GM23248 (cell line): Measurements from ENCODE around the gene SLC13A3. TPM values are rescaled to one million over a fixed set of nuclear protein-coding genes. Genes with fewer than 3 reads are reported as not detected.

ENCODE experiments used
- DNase-seq: peaks from one replicate; pipeline ENCODE4 v3.0.0-alpha.2; 2015
- H2AFZ ChIP-seq: fragments of 200-600 bp; sonication (generic); 2 replicates; pipeline ENCODE4 v1.6.1; 2016; ENCODE audit warnings: antibody characterized with exemption
- H3F3A ChIP-seq: fragments of 200-600 bp; sonication (generic); 2 replicates; pipeline ENCODE4 v1.6.1; 2016; ENCODE audit warnings: mild to moderate bottlenecking, antibody characterized with exemption, mixed run types; ENCODE audit not compliant: insufficient read depth
- H3K27ac ChIP-seq: fragments of 200-600 bp; sonication (generic); 2 replicates; pipeline ENCODE4 v1.5.1; 2016; ENCODE audit warnings: mild to moderate bottlenecking
- H3K27me3 ChIP-seq: fragments of 200-600 bp; sonication (generic); replicated peaks from 2 replicates; pipeline ENCODE4 v1.6.1; 2016; ENCODE audit warnings: mild to moderate bottlenecking; ENCODE audit not compliant: insufficient read depth
- H3K36me3 ChIP-seq: fragments of 200-600 bp; sonication (generic); 2 replicates; pipeline ENCODE4 v1.6.1; 2016; ENCODE audit warnings: low read depth, mild to moderate bottlenecking
- H3K4me1 ChIP-seq: fragments of 200-600 bp; sonication (generic); 2 replicates; pipeline ENCODE4 v1.6.1; 2016; ENCODE audit warnings: mild to moderate bottlenecking; ENCODE audit not compliant: insufficient read depth
- H3K4me2 ChIP-seq: fragments of 200-600 bp; sonication (generic); one replicate; pipeline ENCODE4 v1.6.1; 2016; ENCODE audit warnings: mild to moderate bottlenecking; ENCODE audit not compliant: unreplicated experiment
- H3K4me3 ChIP-seq: fragments of 200-600 bp; sonication (generic); 2 replicates; pipeline ENCODE4 v1.5.1; 2016; ENCODE audit warnings: mild to moderate bottlenecking
- H3K79me2 ChIP-seq: fragments of 200-600 bp; sonication (generic); 2 replicates; pipeline ENCODE4 v1.6.1; 2016; ENCODE audit warnings: mild to moderate bottlenecking; ENCODE audit not compliant: insufficient read depth
- H3K9ac ChIP-seq: fragments of 200-600 bp; sonication (generic); 2 replicates; pipeline ENCODE4 v1.6.1; 2016; ENCODE audit warnings: mild to moderate bottlenecking
- H3K9me2 ChIP-seq: fragments of 200-600 bp; sonication (generic); 2 replicates; pipeline ENCODE4 v1.6.1; 2016; ENCODE audit warnings: mixed run types, mild to moderate bottlenecking, moderate library complexity; ENCODE audit not compliant: insufficient read depth
- H3K9me3 ChIP-seq: fragments of 200-600 bp; sonication (generic); one replicate; pipeline ENCODE4 v1.6.1; 2017; ENCODE audit warnings: low read depth
- H4K20me1 ChIP-seq: fragments of 200-600 bp; sonication (generic); 2 replicates; pipeline ENCODE4 v1.6.0; 2016; ENCODE audit not compliant: insufficient read depth
- EZH2 ChIP-seq: fragments of 200-600 bp; sonication (generic); IDR thresholded peaks from 2 replicates; pipeline ENCODE4 v1.6.1; 2018; ENCODE audit warnings: antibody characterized with exemption, mild to moderate bottlenecking; ENCODE audit not compliant: insufficient read depth, poor library complexity, severe bottlenecking
- EZH2phosphoT487 ChIP-seq: fragments of 200-600 bp; sonication (generic); IDR thresholded peaks from 2 replicates; pipeline ENCODE4 v1.6.1; 2018; ENCODE audit warnings: antibody characterized with exemption, moderate library complexity, mild to moderate bottlenecking, low read depth; ENCODE audit not compliant: insufficient read depth
- WGBS, 2 experiments: methylation state at CpG; one replicate each; pipeline ENCODE4 v1.1.6; 2015 to 2017; ENCODE audit warnings: low lambda C conversion rate in 2 of 2, low coverage in 1 of 2; ENCODE audit errors: missing lambda C conversion rate in 2 of 2; 5-methylcytosine and 5-hydroxymethylcytosine counted together
- in situ Hi-C: fragments of 300-500 bp; cut with MboI; formaldehyde crosslinking; loops from 2 replicates; pipeline ENCODE4 v1.15.0; 2020
- polyA plus RNA-seq: library from polyadenylated mRNA; unstranded; fragments of >200 nt; fragmentation: Nextera tagmentation; extraction: Ambion mirVana; gene quantifications from 2 replicates; pipeline ENCODE4 v1.2.1, GENCODE V29; 2016
- total RNA-seq: library from RNA; depleted of rRNA; stranded (reverse); fragments of >200 nt; shearing (Covaris generic); gene quantifications from 2 replicates; pipeline ENCODE4 v1.2.3, GENCODE V29; 2014

Gene SLC13A3
- total and polyA plus RNA-seq, 2 experiments from 2014 or later = 2.4 to 4.6 TPM

DNA sequence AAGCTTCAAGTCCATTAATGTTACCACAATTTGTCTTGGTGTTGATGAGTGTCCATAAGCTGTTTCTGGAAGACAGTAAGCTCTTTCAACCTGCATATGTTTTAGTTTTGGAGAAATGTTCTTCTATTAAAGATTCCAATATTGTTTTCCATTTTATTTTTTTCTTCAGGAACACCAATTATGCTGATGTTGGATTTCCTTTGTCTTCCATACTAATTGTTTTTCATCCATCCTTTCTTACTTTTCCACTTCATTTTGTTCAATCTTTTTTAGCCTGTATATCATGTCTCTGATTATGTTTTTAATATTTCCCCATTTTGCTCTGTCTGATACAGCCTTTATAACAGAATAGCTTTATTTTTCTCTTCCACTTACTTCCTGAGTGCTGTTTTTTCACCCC lies 21.9 kb downstream of the SLC13A3 start:
- Histone ChIP-seq H3K9me2 (no peaks in the 10 kb centered on the region), H3F3A (no peaks in the 10 kb centered on the region), H3K36me3 (no peaks in the 10 kb centered on the region), H4K20me1 (no peaks in the 10 kb centered on the region), H2AFZ (no peak overlapping the region), H3K4me2 (no peak overlapping the region), H3K9me3 (no peaks in the 10 kb centered on the region), H3K27me3 (no peaks in the 10 kb centered on the region), H3K9ac (no peak overlapping the region), H3K4me3 (no peak overlapping the region), H3K79me2 (no peaks in the 10 kb centered on the region), H3K4me1 (no peaks in the 10 kb centered on the region), H3K27ac (no peak overlapping the region)
- no peak for DNase-seq
- TF ChIP-seq EZH2 = no peak
- no peak for TF ChIP-seq EZH2phosphoT487
- in situ Hi-C loops = no loop called here

GRCh38 chr20:46627234-46627633 lies 24.0 kb downstream of the SLC13A3 start:
- Histone ChIP-seq H4K20me1 (no peaks in the 10 kb centered on the region), H3K27ac (no peak overlapping the region), H3K4me2 (no peak overlapping the region), H3K36me3 (no peaks in the 10 kb centered on the region), H3K9ac (no peak overlapping the region), H3K27me3 (no peaks in the 10 kb centered on the region), H3K79me2 (no peaks in the 10 kb centered on the region), H3K9me3 (no peaks in the 10 kb centered on the region), H3K4me1 (no peaks in the 10 kb centered on the region), H3K9me2 (no peaks in the 10 kb centered on the region), H3K4me3 (no peak overlapping the region), H2AFZ (no peak overlapping the region), H3F3A (no peaks in the 10 kb centered on the region)
- WGBS, 2 experiments = 49 to 54% methylated on average over 4 of the region's 4 CpGs
- no peak for DNase-seq
- TF ChIP-seq EZH2phosphoT487 = no peak
- in situ Hi-C loops = no loop called here

DNA sequence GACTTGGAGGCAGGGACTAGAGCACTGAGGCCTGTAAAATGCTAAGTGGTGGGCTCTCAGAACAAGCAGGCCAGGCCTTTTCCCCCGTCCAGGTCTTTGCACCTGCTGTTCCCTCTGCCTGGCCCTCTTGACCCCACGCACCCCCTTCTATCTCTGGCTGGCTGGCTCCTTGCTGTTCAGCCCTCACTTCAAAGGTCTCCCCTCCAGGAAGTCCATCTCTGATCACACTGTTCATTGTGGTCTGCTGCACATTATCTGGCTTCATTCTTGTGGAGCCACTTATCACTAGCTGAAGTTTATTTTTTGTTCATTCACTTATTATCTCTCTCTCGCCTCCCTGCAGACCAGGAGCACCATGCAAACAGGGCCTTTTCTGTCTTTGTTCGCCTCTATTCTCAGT lies 24.5 kb downstream of the SLC13A3 start:
- Histone ChIP-seq H3K4me3 (no peak overlapping the region), H3K4me1 (no peaks in the 10 kb centered on the region), H3K79me2 (no peaks in the 10 kb centered on the region), H3K27me3 (no peaks in the 10 kb centered on the region), H3K27ac (no peak overlapping the region), H3F3A (no peaks in the 10 kb centered on the region), H2AFZ (no peak overlapping the region), H3K9ac (no peak overlapping the region), H3K9me3 (no peaks in the 10 kb centered on the region), H3K36me3 (no peaks in the 10 kb centered on the region), H3K4me2 (no peak overlapping the region), H3K9me2 (no peaks in the 10 kb centered on the region), H4K20me1 (no peaks in the 10 kb centered on the region)
- TF ChIP-seq EZH2phosphoT487 = no peak
- TF ChIP-seq EZH2 = no peak
- in situ Hi-C loops = no loop called here
- no peak for DNase-seq
- WGBS, 2 experiments = 54 to 57% methylated on average over 4 of the region's 4 CpGs

- H3K4me1 ChIP-seq = no peaks in the 10 kb centered on the region
- H3K9ac ChIP-seq = no peak overlapping the region
- H3K4me3 ChIP-seq = no peak overlapping the region
- TF ChIP-seq EZH2 = no peak
- H2AFZ ChIP-seq = no peak overlapping the region
- no peaks in the 10 kb centered on the region for H3F3A ChIP-seq
- H3K36me3 ChIP-seq = no peaks in the 10 kb centered on the region
- WGBS, 2 experiments = 83 to 86% methylated on average over 1 of the region's 1 CpG
- H3K4me2 ChIP-seq = no peak overlapping the region
- no peak for DNase-seq
- no peaks in the 10 kb centered on the region for H3K27me3 ChIP-seq
- in situ Hi-C loops = no loop called here
- H3K9me3 ChIP-seq = no peaks in the 10 kb centered on the region
- no peak overlapping the region for H3K27ac ChIP-seq
- no peaks in the 10 kb centered on the region for H3K79me2 ChIP-seq
- H4K20me1 ChIP-seq = no peaks in the 10 kb centered on the region
- H3K9me2 ChIP-seq = no peaks in the 10 kb centered on the region
These were observed 25.3 kb downstream of the SLC13A3 start for GRCh38 chr20:46625875-46626373.

- 69 to 75% methylated on average over 2 of the region's 2 CpGs for WGBS, 2 experiments
- Histone ChIP-seq H3K4me3 (no peak overlapping the region), H3K27me3 (no peaks in the 10 kb centered on the region)
These were observed 26.3 kb downstream of the SLC13A3 start for GRCh38 chr20:46624946-46625345.

More at GRCh38 chr20:46624946-46625345, 26.3 kb downstream of the SLC13A3 start:
- H3K9ac ChIP-seq = no peak overlapping the region
- TF ChIP-seq EZH2phosphoT487 (no peak), EZH2 (no peak)
- H3K4me1 ChIP-seq = no peaks in the 10 kb centered on the region
- H3K36me3 ChIP-seq = no peaks in the 10 kb centered on the region
- H2AFZ ChIP-seq = no peak overlapping the region
- no peak overlapping the region for H3K4me2 ChIP-seq
- H3K27ac ChIP-seq = no peak overlapping the region
- H3K9me2 ChIP-seq = no peaks in the 10 kb centered on the region
- no peaks in the 10 kb centered on the region for H4K20me1 ChIP-seq
- no peaks in the 10 kb centered on the region for H3F3A ChIP-seq
- no peak for DNase-seq
- H3K9me3 ChIP-seq = no peaks in the 10 kb centered on the region
- no peaks in the 10 kb centered on the region for H3K79me2 ChIP-seq
- in situ Hi-C loops = no loop called here
